ENCODE measurements around the gene GARNL3.

GRCh38 chr9:127368852-127369402 is 104.4 kb downstream of the GARNL3 start:
- TF ChIP-seq CTCF (IDR thresholded peaks at IDR 0.05) (no peak), POLR2AphosphoS5 (IDR thresholded peaks at IDR 0.05) (no peak), POLR2A (IDR thresholded peaks at IDR 0.05) (no peak)

All from breast epithelium (tissue), 3 donors.